HG03354 (cell line): ENCODE data around the gene THSD4.
"Not testable (repeated sequence)": the region's sequence is repeated elsewhere in the genome, so short reads cannot be mapped to it uniquely, and the experiment has no call there.

Source experiments
- ATAC-seq: cut with Tn5 transposase; IDR thresholded peaks from one replicate; pipeline ENCODE4 v1.9.1; 2021; ENCODE audit warnings: mild to moderate bottlenecking; ENCODE audit not compliant: unreplicated experiment, poor library complexity, severe bottlenecking

The THSD4 gene

GRCh38 chr15:71303977-71304376 is 188.7 kb downstream of the THSD4 start:
- ATAC-seq: no peak

- no peak for ATAC-seq
Measured at GRCh38 chr15:71304681-71305080, 189.4 kb downstream of the THSD4 start.

GRCh38 chr15:71306538-71306937 is 191.3 kb downstream of the THSD4 start:
- no peak for ATAC-seq

- no peak for ATAC-seq
Measured at GRCh38 chr15:71312194-71312708, 197.0 kb downstream of the THSD4 start.

- no peak for ATAC-seq
Measured at GRCh38 chr15:71312731-71313460, 197.6 kb downstream of the THSD4 start.

GRCh38 chr15:71313806-71314205 is 198.5 kb downstream of the THSD4 start:
- ATAC-seq: no peak

GRCh38 chr15:71314956-71315537 is 199.8 kb downstream of the THSD4 start:
- no peak for ATAC-seq

- ATAC-seq: no peak
Measured at GRCh38 chr15:71316911-71317310, 201.6 kb downstream of the THSD4 start.

GRCh38 chr15:71319424-71319823 is 204.2 kb downstream of the THSD4 start:
- not testable (repeated sequence) for ATAC-seq

- no peak for ATAC-seq
Measured at GRCh38 chr15:71319935-71320334, 204.7 kb downstream of the THSD4 start.

GRCh38 chr15:71323082-71323481 is 207.8 kb downstream of the THSD4 start:
- no peak for ATAC-seq

GRCh38 chr15:71323584-71323983 is 208.3 kb downstream of the THSD4 start:
- no peak for ATAC-seq

GRCh38 chr15:71325481-71325880 is 210.2 kb downstream of the THSD4 start:
- ATAC-seq: no peak

- no peak for ATAC-seq
Measured at GRCh38 chr15:71328453-71328852, 213.2 kb downstream of the THSD4 start.

- ATAC-seq: no peak
Measured at GRCh38 chr15:71329041-71329440, 213.8 kb downstream of the THSD4 start.

GRCh38 chr15:71329497-71330260 is 214.4 kb downstream of the THSD4 start:
- no peak for ATAC-seq

- no peak for ATAC-seq
Measured at GRCh38 chr15:71330638-71331162, 215.4 kb downstream of the THSD4 start.

GRCh38 chr15:71331173-71331572 is 215.9 kb downstream of the THSD4 start:
- no peak for ATAC-seq

- no peak for ATAC-seq
Measured at GRCh38 chr15:71332431-71333004, 217.2 kb downstream of the THSD4 start.

GRCh38 chr15:71333136-71333700 is 217.9 kb downstream of the THSD4 start:
- ATAC-seq: no peak
